Transverse colon (tissue), 4 donors: ENCODE measurements around the gene PARD6A. TPM values are rescaled to one million over a fixed set of nuclear protein-coding genes. Genes with fewer than 3 reads are reported as not detected.

ENCODE experiments used
- DNase-seq: peaks from one replicate; pipeline ENCODE4 v3.0.0-alpha.2; 2019
- H3K27ac ChIP-seq, 4 donors: fragments of 200-600 bp; sonication (generic); 2 replicates each; pipeline ENCODE4 v1.5.1; 2016 to 2018; ENCODE audit warnings: inconsistent platforms in 4 of 4
- H3K27me3 ChIP-seq: fragments of 200-600 bp; sonication (generic); 2 replicates; pipeline ENCODE4 v1.5.1; 2017; ENCODE audit warnings: inconsistent platforms
- H3K36me3 ChIP-seq, 4 donors: fragments of 200-600 bp; sonication (generic); 2 replicates each; pipeline ENCODE4 v1.5.1; 2017 to 2019; ENCODE audit warnings: inconsistent platforms in 4 of 4
- H3K4me1 ChIP-seq, 4 donors: fragments of 200-600 bp; sonication (generic); 2 replicates each; pipeline ENCODE4 v1.5.1; 2017 to 2020; ENCODE audit warnings: inconsistent platforms in 4 of 4
- H3K4me3 ChIP-seq, 4 donors: fragments of 200-600 bp; sonication (generic); 1 replicate in 1 of 4; 2 replicates in 3 of 4; pipeline versions ENCODE4 v1.5.1 to v1.6.1; 2017 to 2019; ENCODE audit warnings: inconsistent platforms in 4 of 4
- H3K9me3 ChIP-seq, 2 donors: fragments of 200-600 bp; sonication (generic); 2 replicates each; pipeline ENCODE4 v1.5.1; 2017 to 2019; ENCODE audit warnings: inconsistent platforms in 2 of 2
- EP300 ChIP-seq: sonication (generic); formaldehyde crosslinking; IDR thresholded peaks from one replicate; pipeline ENCODE4 v1.6.1; 2017; ENCODE audit warnings: antibody characterized with exemption, low read depth
- POLR2A ChIP-seq: fragments of 450-650 bp; IDR thresholded peaks from one replicate; pipeline ENCODE4 v1.6.1; 2016; ENCODE audit warnings: antibody characterized with exemption, mild to moderate bottlenecking, moderate library complexity
- POLR2AphosphoS5 ChIP-seq, 3 donors: sonication (generic); formaldehyde crosslinking; IDR thresholded peaks; one replicate each; pipeline ENCODE4 v1.6.1; 2016; ENCODE audit warnings: antibody characterized with exemption in 3 of 3
- WGBS, 2 donors: methylation state at CpG; one replicate each; pipeline ENCODE4 v1.1.5; 2018; ENCODE audit warnings: low coverage in 1 of 2; 5-methylcytosine and 5-hydroxymethylcytosine counted together
- in situ Hi-C, 4 donors: fragments of 200-750 bp; cut with MboI; loops; one replicate each; pipeline versions ENCODE4 v1.15.0 to v1.15.1; 2017; ENCODE audit warnings: low sequenced_read_pairs in 3 of 4, low pct_ligation_motif_present in 1 of 4, low pct_unique_long_range_greater_than_20kb in 1 of 4
- intact Hi-C: fragments of 100-400 bp; cut with DNase I; formaldehyde crosslinking; loops from one replicate; pipeline ENCODE4 v1.15.1; 2023; ENCODE audit warnings: low total_unique reads
- total RNA-seq, 4 donors: library from RNA; depleted of rRNA; stranded (reverse); fragments of >200 nt; gene quantifications; one replicate each; pipeline ENCODE4 v1.1.0, GENCODE V29; 2016
- TF ChIP-seq, protein P1 (sequence below), 5 experiments: fragments of 200-600 bp in 3 of 5; fragments of 450-650 bp in 2 of 5; sonication (generic) in 3 of 5; IDR thresholded peaks; 1 replicate in 2 of 5; 2 replicates in 3 of 5; pipeline ENCODE4 v1.5.1; 2016 to 2017; ENCODE audit warnings: antibody characterized with exemption in 5 of 5, inconsistent platforms in 3 of 5, mild to moderate bottlenecking in 2 of 5, moderate library complexity in 1 of 5

Gene PARD6A
- total RNA-seq, 4 donors from 2014 or later, result 6.3 to 36.7 (median 9.4) TPM

DNA sequence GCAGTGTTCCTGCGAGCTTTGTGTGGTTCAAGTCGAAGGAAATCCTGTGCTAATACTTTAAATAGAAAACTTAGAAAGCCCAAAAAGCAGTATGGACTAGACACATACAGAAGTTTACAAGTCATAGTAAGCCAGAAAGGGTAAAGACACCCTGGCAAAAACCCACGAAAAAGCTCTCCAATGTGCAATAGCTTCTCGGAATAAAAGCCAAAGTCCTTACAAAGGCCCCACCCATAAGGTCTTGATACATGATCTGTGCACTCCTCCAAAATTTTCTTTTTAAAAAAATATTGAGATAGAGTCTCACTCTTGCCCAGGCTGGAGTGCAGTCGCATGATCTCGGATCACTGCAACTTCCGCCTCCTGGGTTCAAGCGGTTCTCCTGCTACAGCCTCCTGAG lies 16.2 kb downstream of the PARD6A start:
- Histone ChIP-seq H3K27ac (peak overlapping the region in 2 of 4 donors; percentile 11 to 38), H3K9me3 (no peaks in the 10 kb centered on the region), H3K27me3 (no peaks in the 10 kb centered on the region), H3K36me3 (no peaks in the 10 kb centered on the region), H3K4me1 (peaks cover 24 to 69% (median 45%) of the 10 kb centered on the region in 4 donors), H3K4me3 (no peak overlapping the region)
- intact Hi-C loops, result no loop called here
- in situ Hi-C loops, result loop anchor here in 1 of 4 donors (10.0 kb wide), 1 partner anchor 138 kb away; no protein-coding TSS in a partner anchor
- TF ChIP-seq POLR2A (no peak), EP300 (no peak), POLR2AphosphoS5 (IDR thresholded peaks at IDR 0.05) (no peak)
- TF ChIP-seq, protein P1, sequence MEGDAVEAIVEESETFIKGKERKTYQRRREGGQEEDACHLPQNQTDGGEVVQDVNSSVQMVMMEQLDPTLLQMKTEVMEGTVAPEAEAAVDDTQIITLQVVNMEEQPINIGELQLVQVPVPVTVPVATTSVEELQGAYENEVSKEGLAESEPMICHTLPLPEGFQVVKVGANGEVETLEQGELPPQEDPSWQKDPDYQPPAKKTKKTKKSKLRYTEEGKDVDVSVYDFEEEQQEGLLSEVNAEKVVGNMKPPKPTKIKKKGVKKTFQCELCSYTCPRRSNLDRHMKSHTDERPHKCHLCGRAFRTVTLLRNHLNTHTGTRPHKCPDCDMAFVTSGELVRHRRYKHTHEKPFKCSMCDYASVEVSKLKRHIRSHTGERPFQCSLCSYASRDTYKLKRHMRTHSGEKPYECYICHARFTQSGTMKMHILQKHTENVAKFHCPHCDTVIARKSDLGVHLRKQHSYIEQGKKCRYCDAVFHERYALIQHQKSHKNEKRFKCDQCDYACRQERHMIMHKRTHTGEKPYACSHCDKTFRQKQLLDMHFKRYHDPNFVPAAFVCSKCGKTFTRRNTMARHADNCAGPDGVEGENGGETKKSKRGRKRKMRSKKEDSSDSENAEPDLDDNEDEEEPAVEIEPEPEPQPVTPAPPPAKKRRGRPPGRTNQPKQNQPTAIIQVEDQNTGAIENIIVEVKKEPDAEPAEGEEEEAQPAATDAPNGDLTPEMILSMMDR (IDR thresholded peaks at IDR 0.05), result no peak
- 40 to 70% methylated on average over 3 to 8 of the region's 8 CpGs for WGBS, 2 donors
- no peak for DNase-seq

DNA sequence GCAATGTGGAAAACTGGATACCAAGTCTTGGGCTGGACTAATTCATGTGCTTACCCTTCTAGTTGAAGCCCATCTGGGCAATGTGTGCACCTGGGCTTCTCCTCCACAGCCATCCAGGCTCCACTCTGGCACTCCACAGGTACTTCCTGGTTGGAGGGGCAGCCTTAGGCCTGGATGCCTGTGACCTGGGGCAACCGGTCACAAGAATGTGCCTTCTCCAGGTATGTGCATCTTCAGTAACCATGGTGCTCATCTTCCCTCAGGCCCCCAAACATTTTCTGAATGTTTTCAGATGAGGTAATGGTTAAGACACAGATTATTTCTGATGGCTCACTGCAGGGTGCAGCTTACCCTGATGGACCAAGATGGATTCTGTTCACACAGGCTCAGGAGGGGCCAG lies 17.0 kb downstream of the PARD6A start:
- DNase-seq, result no peak
- no peaks in the 10 kb centered on the region for H3K9me3 ChIP-seq
- peak overlapping the region; percentile 63 to 79 (median 77) for H3K27ac ChIP-seq
- no peak for TF ChIP-seq EP300
- TF ChIP-seq POLR2A, result no peak
- TF ChIP-seq, protein P1 (IDR thresholded peaks at IDR 0.05), result no peak
- TF ChIP-seq POLR2AphosphoS5 (IDR thresholded peaks at IDR 0.05), result no peak
- WGBS, 2 donors, result 81% methylated on average over 1 of the region's 1 CpG; no CpG with 5 or more reads in 1 of the 2 donors
- no peak overlapping the region for H3K4me3 ChIP-seq
- H3K4me1 ChIP-seq, result peaks cover 24 to 64% (median 45%) of the 10 kb centered on the region in 4 donors
- H3K36me3 ChIP-seq, result no peaks in the 10 kb centered on the region
- H3K27me3 ChIP-seq, result no peaks in the 10 kb centered on the region
- in situ Hi-C loops, result loop anchor here in 1 of 4 donors (10.0 kb wide), 1 partner anchor 137 kb away; no protein-coding TSS in a partner anchor
- intact Hi-C loops, result no loop called here

- Histone ChIP-seq H3K36me3 (no peaks in the 10 kb centered on the region), H3K27ac (peak overlapping the region; percentile 63 to 79 (median 77)), H3K4me1 (peaks cover 18 to 56% (median 37%) of the 10 kb centered on the region in 4 donors), H3K9me3 (no peaks in the 10 kb centered on the region), H3K27me3 (no peaks in the 10 kb centered on the region), H3K4me3 (no peak overlapping the region)
- intact Hi-C loops, result no loop called here
- in situ Hi-C loops, result loop anchor here in 1 of 4 donors (10.0 kb wide), 1 partner anchor 136 kb away; no protein-coding TSS in a partner anchor
- peak; percentile 54 for DNase-seq
- TF ChIP-seq, protein P1 (IDR thresholded peaks at IDR 0.05), result no peak
- TF ChIP-seq POLR2A, result no peak
- TF ChIP-seq EP300, result no peak
- peak in 1 of 3 donors; percentile 50 for TF ChIP-seq POLR2AphosphoS5 (IDR thresholded peaks at IDR 0.05)
- 36% methylated on average over 12 of the region's 12 CpGs for WGBS, 2 donors
Observed at GRCh38 chr16:67678354-67679023, 17.7 kb downstream of the PARD6A start.

DNA sequence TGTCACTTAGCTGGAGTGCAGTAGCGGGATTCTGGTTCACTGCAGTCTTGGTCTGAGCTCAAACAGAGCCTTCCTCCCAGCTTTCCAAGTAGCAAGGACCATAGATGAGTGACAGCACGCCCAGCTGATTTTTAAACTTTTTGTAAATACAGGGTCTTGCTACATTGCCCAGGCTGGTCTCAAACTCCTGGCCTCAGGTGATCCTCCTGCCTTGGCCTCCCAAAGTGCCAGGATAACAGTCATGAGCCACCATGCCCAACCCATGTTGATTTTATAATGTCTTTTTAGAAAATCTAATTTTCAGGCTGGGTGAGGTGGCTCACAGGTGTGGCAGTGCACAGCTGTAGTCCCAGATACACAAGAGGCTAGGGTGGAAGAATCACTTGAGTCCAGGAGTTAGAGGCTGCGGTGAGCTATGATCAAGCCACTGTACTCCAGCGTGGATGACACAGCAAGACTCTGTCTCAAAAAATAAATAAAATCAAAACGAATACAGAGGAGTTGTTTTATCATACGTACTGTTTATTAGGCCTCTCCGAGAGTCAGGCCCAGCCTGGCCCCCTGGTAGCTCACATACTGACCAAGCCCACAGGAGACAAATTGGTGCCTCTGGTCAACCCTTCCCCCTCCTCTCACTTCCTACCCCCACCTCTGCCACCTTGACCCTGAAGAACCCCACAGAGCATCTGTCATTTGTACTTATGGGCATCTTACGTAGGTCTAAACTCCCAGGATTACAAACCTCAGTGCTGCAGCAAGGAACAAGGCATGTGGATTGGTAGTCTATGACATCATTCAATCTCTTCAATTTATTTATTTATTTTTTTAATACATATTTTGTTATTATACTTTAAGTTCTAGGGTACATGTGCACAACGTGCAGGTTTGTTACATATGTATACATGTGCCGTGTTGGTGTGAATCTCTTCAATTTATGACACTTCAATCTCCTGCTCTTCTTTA lies 19.5 kb downstream of the PARD6A start:
- Histone ChIP-seq H3K36me3 (peaks cover 0 to 7% (median 0%) of the 10 kb centered on the region in 4 donors), H3K4me3 (no peak overlapping the region), H3K27ac (peak overlapping the region in 1 of 4 donors; percentile 15), H3K9me3 (no peaks in the 10 kb centered on the region), H3K4me1 (peaks cover 10 to 46% (median 24%) of the 10 kb centered on the region in 4 donors), H3K27me3 (no peaks in the 10 kb centered on the region)
- DNase-seq, result no peak
- no peak for TF ChIP-seq POLR2A
- TF ChIP-seq POLR2AphosphoS5 (IDR thresholded peaks at IDR 0.05), result no peak
- no peak for TF ChIP-seq EP300
- TF ChIP-seq, protein P1 (IDR thresholded peaks at IDR 0.05), result no peak
- in situ Hi-C loops, result loop anchor here in 1 of 4 donors (10.0 kb wide), 1 partner anchor 135 kb away; no protein-coding TSS in a partner anchor
- intact Hi-C loops, result no loop called here
- WGBS, 2 donors, result 68 to 84% methylated on average over 8 to 10 of the region's 10 CpGs
